ENCODE measurements around the gene GHRH. TPM values are rescaled to one million over a fixed set of nuclear protein-coding genes. Genes with fewer than 3 reads are reported as not detected.
A peak's percentile ranks its signal among the peaks of the same experiment; 100 is the strongest.

Gene GHRH
- total RNA-seq, 2 experiments from 2014 or later, result not detected

- H2AFZ ChIP-seq (ENCODE audit: low read length), result no peak overlapping the region
- no peak overlapping the region for H3K27ac ChIP-seq (ENCODE audit: low read depth, low read length, poor library complexity, severe bottlenecking)
- CTCF ChIA-PET (ENCODE audit: unreplicated experiment), result no interaction called here
- H3K36me3 ChIP-seq (ENCODE audit: insufficient read depth, low read length), result peaks cover 99% of the 10 kb centered on the region
- no peaks in the 10 kb centered on the region for H3K4me1 ChIP-seq (ENCODE audit: insufficient read depth, low read length, poor library complexity, severe bottlenecking)
- no peaks in the 10 kb centered on the region for H3K9me3 ChIP-seq (ENCODE audit: low read length)
- peak; percentile 32 for DNase-seq (ENCODE audit: low spot score)
- no peak overlapping the region for H3K4me2 ChIP-seq (ENCODE audit: low read length)
- H3K79me2 ChIP-seq (ENCODE audit: insufficient read depth, low read depth, low read length), result no peaks in the 10 kb centered on the region; the same call in 1 of the 2 replicates
- BruUV-seq (replicated peaks), result no TSS peak
- H4K20me1 ChIP-seq (ENCODE audit: insufficient read depth, low read length), result 0 out of 2 replicates have a peak, but pooled peaks cover 5% of the 10 kb centered on the region
- no peak overlapping the region for H3K4me3 ChIP-seq (ENCODE audit: low read depth, low read length, poor library complexity, severe bottlenecking)
- intact Hi-C loops (cut with micrococcal nuclease; ENCODE audit: unreplicated experiment), result loop anchor here (5.0 kb wide), 1 partner anchor 330 kb away; no protein-coding TSS in a partner anchor
- POLR2A ChIA-PET, result no interaction called here
- TF ChIP-seq EZH2phosphoT487 (IDR thresholded peaks at IDR 0.05; ENCODE audit: borderline replicate concordance, low read depth, low read length) (no peak), CTCF (conservative IDR thresholded peaks at IDR 0.05; ENCODE audit: low read length) (peak; percentile 92)
- H3K9me2 ChIP-seq (ENCODE audit: insufficient read depth, low read length), result no peaks in the 10 kb centered on the region
Observed at GRCh38 chr20:37202267-37202943, 59.2 kb downstream of the GHRH start.

GRCh38 chr20:37201827-37202162, 59.8 kb downstream of the GHRH start:
- Histone ChIP-seq H3K27ac (ENCODE audit: low read depth, low read length, poor library complexity, severe bottlenecking) (no peak overlapping the region), H3K4me1 (ENCODE audit: insufficient read depth, low read length, poor library complexity, severe bottlenecking) (no peaks in the 10 kb centered on the region), H3K4me2 (ENCODE audit: low read length) (no peak overlapping the region), H4K20me1 (ENCODE audit: insufficient read depth, low read length) (0 out of 2 replicates have a peak, but pooled peaks cover 9% of the 10 kb centered on the region), H2AFZ (ENCODE audit: low read length) (no peak overlapping the region), H3K9me2 (ENCODE audit: insufficient read depth, low read length) (no peaks in the 10 kb centered on the region), H3K36me3 (ENCODE audit: insufficient read depth, low read length) (peaks cover 99% of the 10 kb centered on the region), H3K9me3 (ENCODE audit: low read length) (no peaks in the 10 kb centered on the region), H3K4me3 (ENCODE audit: low read depth, low read length, poor library complexity, severe bottlenecking) (no peak overlapping the region), H3K79me2 (ENCODE audit: insufficient read depth, low read depth, low read length) (peaks cover 5% of the 10 kb centered on the region)
- no TSS peak for BruUV-seq (replicated peaks)
- intact Hi-C loops (cut with micrococcal nuclease; ENCODE audit: unreplicated experiment), result loop anchor here (5.0 kb wide), 1 partner anchor 331 kb away; no protein-coding TSS in a partner anchor
- ChIA-PET POLR2A (no interaction called here), CTCF (ENCODE audit: unreplicated experiment) (interaction anchor here (1.0 kb wide), 1 partner anchor 10 kb away, joined by 3 read pairs; no protein-coding TSS in a partner anchor)
- TF ChIP-seq CTCF (conservative IDR thresholded peaks at IDR 0.05; ENCODE audit: low read length) (no peak), EZH2phosphoT487 (IDR thresholded peaks at IDR 0.05; ENCODE audit: borderline replicate concordance, low read depth, low read length) (no peak)
- no peak for DNase-seq (ENCODE audit: low spot score)

Other genes starting within 250 kb of the GHRH start
- gene RBL1, start 165.8 kb downstream of the GHRH start, total RNA-seq (2014; rRNA removed; shearing (Covaris generic)), result 48.9 and 63.0 TPM in 2 replicates
- gene RBL1, start 165.8 kb downstream of the GHRH start, total RNA-seq (2022), result 41.5 and 54.3 TPM in 2 replicates
- 89.5 and 110 TPM in 2 replicates for gene RPN2, start 82.5 kb downstream of the GHRH start, total RNA-seq (2014; rRNA removed; shearing (Covaris generic))
- 130 and 138 TPM in 2 replicates for gene RPN2, start 82.5 kb downstream of the GHRH start, total RNA-seq (2022)
- gene MROH8, start 82.3 kb downstream of the GHRH start, total RNA-seq (2014; rRNA removed; shearing (Covaris generic)), result 1.3 and 2.7 TPM in 2 replicates
- gene MROH8, start 82.3 kb downstream of the GHRH start, total RNA-seq (2022), result 3.9 and 5.7 TPM in 2 replicates
- gene MANBAL, start 27.8 kb upstream of the GHRH start, total RNA-seq (2014; rRNA removed; shearing (Covaris generic)), result 2.7 and 5.7 TPM in 2 replicates
- 12.7 and 13.0 TPM in 2 replicates for gene MANBAL, start 27.8 kb upstream of the GHRH start, total RNA-seq (2022)
- 0.18 and 3.7 TPM in 2 replicates for gene SRC, start 84.3 kb upstream of the GHRH start, total RNA-seq (2014; rRNA removed; shearing (Covaris generic))
- 0.72 and 0.89 TPM in 2 replicates for gene SRC, start 84.3 kb upstream of the GHRH start, total RNA-seq (2022)